ENCODE results near the gene PDZD2.

Gene PDZD2

GRCh38 chr5:32138839-32139493, 500.0 kb downstream of the PDZD2 start:
- DNase-seq: no peak
- H3K4me1 ChIP-seq (ENCODE audit: control insufficient read depth, insufficient read depth, low read length, poor library complexity, severe bottlenecking): peaks cover 2% of the 10 kb centered on the region
- H3K4me3 ChIP-seq (ENCODE audit: insufficient read depth, low read depth, low read length, poor library complexity, severe bottlenecking): no peak overlapping the region
- no peaks in the 10 kb centered on the region for H3K9me3 ChIP-seq (ENCODE audit: control insufficient read depth, low read length)
- H3K27ac ChIP-seq (ENCODE audit: insufficient read depth, low read length, poor library complexity, severe bottlenecking): no peak overlapping the region
- peaks cover 7% of the 10 kb centered on the region for H3K36me3 ChIP-seq (ENCODE audit: control insufficient read depth, insufficient read depth, low read length)
- H3K27me3 ChIP-seq (replicated peaks; ENCODE audit: control insufficient read depth, insufficient read depth, low read length, poor library complexity, severe bottlenecking): no peaks in the 10 kb centered on the region

GRCh38 chr5:32143617-32144377, 504.9 kb downstream of the PDZD2 start:
- no peaks in the 10 kb centered on the region for H3K9me3 ChIP-seq (ENCODE audit: control insufficient read depth, low read length)
- H3K36me3 ChIP-seq (ENCODE audit: control insufficient read depth, insufficient read depth, low read length): no peaks in the 10 kb centered on the region
- peaks cover 2% of the 10 kb centered on the region for H3K4me1 ChIP-seq (ENCODE audit: control insufficient read depth, insufficient read depth, low read length, poor library complexity, severe bottlenecking)
- no peak for DNase-seq
- no peaks in the 10 kb centered on the region for H3K27me3 ChIP-seq (replicated peaks; ENCODE audit: control insufficient read depth, insufficient read depth, low read length, poor library complexity, severe bottlenecking)
- no peak overlapping the region for H3K27ac ChIP-seq (ENCODE audit: insufficient read depth, low read length, poor library complexity, severe bottlenecking)
- no peak overlapping the region for H3K4me3 ChIP-seq (ENCODE audit: insufficient read depth, low read depth, low read length, poor library complexity, severe bottlenecking)

- DNase-seq: no peak
- H3K36me3 ChIP-seq (ENCODE audit: control insufficient read depth, insufficient read depth, low read length): no peaks in the 10 kb centered on the region
- no peak overlapping the region for H3K27ac ChIP-seq (ENCODE audit: insufficient read depth, low read length, poor library complexity, severe bottlenecking)
- no peaks in the 10 kb centered on the region for H3K27me3 ChIP-seq (replicated peaks; ENCODE audit: control insufficient read depth, insufficient read depth, low read length, poor library complexity, severe bottlenecking)
- H3K4me1 ChIP-seq (ENCODE audit: control insufficient read depth, insufficient read depth, low read length, poor library complexity, severe bottlenecking): peaks cover 2% of the 10 kb centered on the region
- no peak overlapping the region for H3K4me3 ChIP-seq (ENCODE audit: insufficient read depth, low read depth, low read length, poor library complexity, severe bottlenecking)
- no peaks in the 10 kb centered on the region for H3K9me3 ChIP-seq (ENCODE audit: control insufficient read depth, low read length)
Observed at GRCh38 chr5:32144378-32145207, 505.7 kb downstream of the PDZD2 start.

- no peak overlapping the region for H3K27ac ChIP-seq (ENCODE audit: insufficient read depth, low read length, poor library complexity, severe bottlenecking)
- no peaks in the 10 kb centered on the region for H3K9me3 ChIP-seq (ENCODE audit: control insufficient read depth, low read length)
- H3K4me3 ChIP-seq (ENCODE audit: insufficient read depth, low read depth, low read length, poor library complexity, severe bottlenecking): no peak overlapping the region
- H3K27me3 ChIP-seq (replicated peaks; ENCODE audit: control insufficient read depth, insufficient read depth, low read length, poor library complexity, severe bottlenecking): no peaks in the 10 kb centered on the region
- H3K4me1 ChIP-seq (ENCODE audit: control insufficient read depth, insufficient read depth, low read length, poor library complexity, severe bottlenecking): peaks cover under 1% of the 10 kb centered on the region
- DNase-seq: no peak
- no peaks in the 10 kb centered on the region for H3K36me3 ChIP-seq (ENCODE audit: control insufficient read depth, insufficient read depth, low read length)
Observed at GRCh38 chr5:32145378-32145777, 506.4 kb downstream of the PDZD2 start.

GRCh38 chr5:32147236-32147635, 508.3 kb downstream of the PDZD2 start:
- Histone ChIP-seq H3K36me3 (ENCODE audit: control insufficient read depth, insufficient read depth, low read length) (no peaks in the 10 kb centered on the region), H3K9me3 (ENCODE audit: control insufficient read depth, low read length) (no peaks in the 10 kb centered on the region), H3K27me3 (replicated peaks; ENCODE audit: control insufficient read depth, insufficient read depth, low read length, poor library complexity, severe bottlenecking) (no peaks in the 10 kb centered on the region), H3K27ac (ENCODE audit: insufficient read depth, low read length, poor library complexity, severe bottlenecking) (no peak overlapping the region), H3K4me3 (ENCODE audit: insufficient read depth, low read depth, low read length, poor library complexity, severe bottlenecking) (no peak overlapping the region), H3K4me1 (ENCODE audit: control insufficient read depth, insufficient read depth, low read length, poor library complexity, severe bottlenecking) (peaks cover 4% of the 10 kb centered on the region)
- DNase-seq: no peak

- Histone ChIP-seq H3K4me3 (ENCODE audit: insufficient read depth, low read depth, low read length, poor library complexity, severe bottlenecking) (no peak overlapping the region), H3K9me3 (ENCODE audit: control insufficient read depth, low read length) (no peaks in the 10 kb centered on the region), H3K27ac (ENCODE audit: insufficient read depth, low read length, poor library complexity, severe bottlenecking) (no peak overlapping the region), H3K36me3 (ENCODE audit: control insufficient read depth, insufficient read depth, low read length) (no peaks in the 10 kb centered on the region), H3K4me1 (ENCODE audit: control insufficient read depth, insufficient read depth, low read length, poor library complexity, severe bottlenecking) (peaks cover 4% of the 10 kb centered on the region), H3K27me3 (replicated peaks; ENCODE audit: control insufficient read depth, insufficient read depth, low read length, poor library complexity, severe bottlenecking) (no peaks in the 10 kb centered on the region)
- DNase-seq: no peak
Observed at GRCh38 chr5:32147959-32148358, 509.0 kb downstream of the PDZD2 start.

GRCh38 chr5:32150366-32150765, 511.4 kb downstream of the PDZD2 start:
- H3K4me1 ChIP-seq (ENCODE audit: control insufficient read depth, insufficient read depth, low read length, poor library complexity, severe bottlenecking): peaks cover 9% of the 10 kb centered on the region
- H3K27me3 ChIP-seq (replicated peaks; ENCODE audit: control insufficient read depth, insufficient read depth, low read length, poor library complexity, severe bottlenecking): no peaks in the 10 kb centered on the region
- no peaks in the 10 kb centered on the region for H3K36me3 ChIP-seq (ENCODE audit: control insufficient read depth, insufficient read depth, low read length)
- H3K4me3 ChIP-seq (ENCODE audit: insufficient read depth, low read depth, low read length, poor library complexity, severe bottlenecking): no peak overlapping the region
- no peak for DNase-seq
- H3K9me3 ChIP-seq (ENCODE audit: control insufficient read depth, low read length): no peaks in the 10 kb centered on the region
- H3K27ac ChIP-seq (ENCODE audit: insufficient read depth, low read length, poor library complexity, severe bottlenecking): no peak overlapping the region

- H3K9me3 ChIP-seq (ENCODE audit: control insufficient read depth, low read length): no peaks in the 10 kb centered on the region
- no peaks in the 10 kb centered on the region for H3K27me3 ChIP-seq (replicated peaks; ENCODE audit: control insufficient read depth, insufficient read depth, low read length, poor library complexity, severe bottlenecking)
- H3K4me3 ChIP-seq (ENCODE audit: insufficient read depth, low read depth, low read length, poor library complexity, severe bottlenecking): no peak overlapping the region
- DNase-seq: no peak
- H3K27ac ChIP-seq (ENCODE audit: insufficient read depth, low read length, poor library complexity, severe bottlenecking): no peak overlapping the region
- no peaks in the 10 kb centered on the region for H3K36me3 ChIP-seq (ENCODE audit: control insufficient read depth, insufficient read depth, low read length)
- H3K4me1 ChIP-seq (ENCODE audit: control insufficient read depth, insufficient read depth, low read length, poor library complexity, severe bottlenecking): peaks cover 9% of the 10 kb centered on the region
Observed at GRCh38 chr5:32151198-32151597, 512.3 kb downstream of the PDZD2 start.

- peaks cover 13% of the 10 kb centered on the region for H3K4me1 ChIP-seq (ENCODE audit: control insufficient read depth, insufficient read depth, low read length, poor library complexity, severe bottlenecking)
- H3K36me3 ChIP-seq (ENCODE audit: control insufficient read depth, insufficient read depth, low read length): no peaks in the 10 kb centered on the region
- no peak for DNase-seq
- no peak overlapping the region for H3K27ac ChIP-seq (ENCODE audit: insufficient read depth, low read length, poor library complexity, severe bottlenecking)
- no peaks in the 10 kb centered on the region for H3K9me3 ChIP-seq (ENCODE audit: control insufficient read depth, low read length)
- H3K27me3 ChIP-seq (replicated peaks; ENCODE audit: control insufficient read depth, insufficient read depth, low read length, poor library complexity, severe bottlenecking): no peaks in the 10 kb centered on the region
- no peak overlapping the region for H3K4me3 ChIP-seq (ENCODE audit: insufficient read depth, low read depth, low read length, poor library complexity, severe bottlenecking)
Observed at GRCh38 chr5:32153723-32154122, 514.8 kb downstream of the PDZD2 start.

- Histone ChIP-seq H3K36me3 (ENCODE audit: control insufficient read depth, insufficient read depth, low read length) (no peaks in the 10 kb centered on the region), H3K27ac (ENCODE audit: insufficient read depth, low read length, poor library complexity, severe bottlenecking) (no peak overlapping the region), H3K9me3 (ENCODE audit: control insufficient read depth, low read length) (no peaks in the 10 kb centered on the region), H3K27me3 (replicated peaks; ENCODE audit: control insufficient read depth, insufficient read depth, low read length, poor library complexity, severe bottlenecking) (no peaks in the 10 kb centered on the region), H3K4me1 (ENCODE audit: control insufficient read depth, insufficient read depth, low read length, poor library complexity, severe bottlenecking) (peaks cover 18% of the 10 kb centered on the region), H3K4me3 (ENCODE audit: insufficient read depth, low read depth, low read length, poor library complexity, severe bottlenecking) (no peak overlapping the region)
- DNase-seq: no peak
Observed at GRCh38 chr5:32155211-32155610, 516.3 kb downstream of the PDZD2 start.

Data from effector memory CD4-positive, alpha-beta T cell (primary cell).